NK-92 (cell line): Measurements from ENCODE around the gene LTBR.

Experiments used
- DNase-seq: peaks from one replicate; lab custom pipeline; 2025; ENCODE audit not compliant: unreplicated experiment; lab: John Stamatoyannopoulos, UW

Gene LTBR

GRCh38 chr12:6367065-6367968 lies 16.6 kb upstream of the LTBR start:
- DNase-seq: no peak

- no peak for DNase-seq
Observed at GRCh38 chr12:6367969-6368892, 15.7 kb upstream of the LTBR start.

GRCh38 chr12:6368906-6369525 lies 14.9 kb upstream of the LTBR start:
- no peak for DNase-seq

GRCh38 chr12:6369916-6370575 lies 13.9 kb upstream of the LTBR start:
- no peak for DNase-seq

GRCh38 chr12:6370576-6370935 lies 13.4 kb upstream of the LTBR start:
- no peak for DNase-seq

- no peak for DNase-seq
Observed at GRCh38 chr12:6370994-6371754, 12.8 kb upstream of the LTBR start.

GRCh38 chr12:6372403-6373003 lies 11.5 kb upstream of the LTBR start:
- no peak for DNase-seq

- DNase-seq: no peak
Observed at GRCh38 chr12:6373022-6373787, 10.8 kb upstream of the LTBR start.

- DNase-seq: no peak
Observed at GRCh38 chr12:6374028-6374785, 9.8 kb upstream of the LTBR start.

- DNase-seq: no peak
Observed at GRCh38 chr12:6374786-6375160, 9.2 kb upstream of the LTBR start.

GRCh38 chr12:6375269-6376078 lies 8.5 kb upstream of the LTBR start, which contains the start of gene SCNN1A:
TSS of gene SCNN1A (minus strand) at chr12:6375563. CDS start at chr12:6374783, 780 bp downstream.
- DNase-seq: no peak

- no peak for DNase-seq
Observed at GRCh38 chr12:6376079-6376869, 7.7 kb upstream of the LTBR start.

- no peak for DNase-seq
Observed at GRCh38 chr12:6376870-6377666, 6.9 kb upstream of the LTBR start.

- no peak for DNase-seq
Observed at GRCh38 chr12:6377667-6377994, 6.3 kb upstream of the LTBR start.

- no peak for DNase-seq
Observed at GRCh38 chr12:6378709-6379472, 5.1 kb upstream of the LTBR start.
